Motor neuron (in vitro differentiated cells): ENCODE measurements around the gene SLC8A2. TPM values are rescaled to one million over a fixed set of nuclear protein-coding genes. Genes with fewer than 3 reads are reported as not detected.
"Not testable (repeated sequence)": the region's sequence is repeated elsewhere in the genome, so short reads cannot be mapped to it uniquely, and the experiment has no call there.

Experiments used
- ATAC-seq, 8 experiments: fragments of 200-7000 bp; cut with Tn5 transposase; replicated peaks in 6 of 8; 2 replicates each; pipeline ENCODE4 v1.8.0; 2021; ENCODE audit warnings: mild to moderate bottlenecking in 8 of 8, moderate library complexity in 8 of 8
- H3K27ac ChIP-seq, 2 donors: fragments of 250-450 bp; sonication (Bioruptor Pico); 2 replicates each; pipeline ENCODE4 v1.9.0; 2021; ENCODE audit warnings: antibody characterized with exemption in 2 of 2, mild to moderate bottlenecking in 2 of 2, moderate library complexity in 1 of 2
- H3K4me1 ChIP-seq, 2 donors: fragments of 250-450 bp; sonication (Bioruptor Pico); replicated peaks in 1 of 2; 2 replicates each; pipeline ENCODE4 v1.6.1; 2021; ENCODE audit warnings: antibody characterized with exemption in 2 of 2, mild to moderate bottlenecking in 2 of 2, moderate library complexity in 1 of 2
- H3K4me3 ChIP-seq, 5 donors: fragments of 250-450 bp; sonication (Bioruptor Pico); 2 replicates each; pipeline ENCODE4 v1.9.0; 2021; ENCODE audit warnings: antibody characterized with exemption in 5 of 5, mild to moderate bottlenecking in 5 of 5, moderate library complexity in 4 of 5
- WGBS, 10 experiments: fragments of 450-650 bp; shearing (Covaris generic); methylation state at CpG; one replicate each; pipeline ENCODE4 v1.0.0; 2022; 5-methylcytosine and 5-hydroxymethylcytosine counted together
- in situ Hi-C, 9 experiments: fragments of 400-800 bp; cut with MboI; loops; one replicate each; pipeline ENCODE4 v1.15.0; 2021; ENCODE audit warnings: low sequenced_read_pairs in 9 of 9, low pct_unique_long_range_greater_than_20kb in 2 of 9; ENCODE audit not compliant: unreplicated experiment in 9 of 9
- total RNA-seq, 8 experiments: library from RNA; unstranded; fragments of 300-600 nt; gene quantifications; 2 replicates each; pipeline versions ENCODE4 v1.2.3 to v1.2.4, GENCODE V29; 2022

SLC8A2 gene
- total RNA-seq, 8 experiments from 2014 or later: 1.4 to 351 (median 9.7) TPM

GRCh38 chr19:47387623-47388022 lies 84.1 kb downstream of the SLC8A2 start:
- H3K27ac ChIP-seq, in situ Hi-C loops, ATAC-seq, H3K4me1 ChIP-seq, H3K4me3 ChIP-seq: not testable (repeated sequence)
- WGBS, 10 experiments: 57 to 100% (median 97%) methylated on average over 1 to 3 of the region's 3 CpGs; no CpG with 5 or more reads in 2 of the 10 experiments

- H3K4me3 ChIP-seq, H3K4me1 ChIP-seq, H3K27ac ChIP-seq, in situ Hi-C loops, ATAC-seq: not testable (repeated sequence)
- WGBS, 10 experiments: 74 to 100% (median 95%) methylated on average over 4 to 10 of the region's 12 CpGs; no CpG with 5 or more reads in 2 of the 10 experiments
Measured at GRCh38 chr19:47386582-47386981, 85.1 kb downstream of the SLC8A2 start.

DNA sequence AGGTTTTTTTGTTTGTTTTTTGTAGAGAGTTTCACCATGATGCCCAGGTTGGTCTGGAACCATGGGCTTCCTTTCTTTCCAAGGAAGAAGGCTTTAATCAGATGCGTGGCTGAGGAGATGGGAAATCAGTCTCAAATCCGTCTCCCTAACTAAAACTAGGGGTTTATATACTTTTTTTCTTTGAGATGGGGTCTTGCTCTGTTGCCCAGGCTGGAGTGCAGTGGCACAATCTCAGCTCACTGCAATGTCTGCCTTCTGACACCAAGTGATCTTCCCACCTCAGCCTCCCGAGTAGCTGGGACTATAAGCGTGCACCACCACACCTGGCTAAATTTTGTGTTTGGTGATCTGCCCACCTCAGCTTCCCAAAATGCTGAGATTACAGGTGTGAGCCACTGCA lies 87.2 kb downstream of the SLC8A2 start:
- H3K4me3 ChIP-seq, in situ Hi-C loops, ATAC-seq, H3K27ac ChIP-seq, H3K4me1 ChIP-seq: not testable (repeated sequence)
- WGBS, 10 experiments: 92 to 100% (median 100%) methylated on average over 1 to 2 of the region's 4 CpGs; no CpG with 5 or more reads in 6 of the 10 experiments

- H3K27ac ChIP-seq, in situ Hi-C loops: not testable (repeated sequence)
Measured at GRCh38 chr19:47383890-47384289, 87.8 kb downstream of the SLC8A2 start.

DNA sequence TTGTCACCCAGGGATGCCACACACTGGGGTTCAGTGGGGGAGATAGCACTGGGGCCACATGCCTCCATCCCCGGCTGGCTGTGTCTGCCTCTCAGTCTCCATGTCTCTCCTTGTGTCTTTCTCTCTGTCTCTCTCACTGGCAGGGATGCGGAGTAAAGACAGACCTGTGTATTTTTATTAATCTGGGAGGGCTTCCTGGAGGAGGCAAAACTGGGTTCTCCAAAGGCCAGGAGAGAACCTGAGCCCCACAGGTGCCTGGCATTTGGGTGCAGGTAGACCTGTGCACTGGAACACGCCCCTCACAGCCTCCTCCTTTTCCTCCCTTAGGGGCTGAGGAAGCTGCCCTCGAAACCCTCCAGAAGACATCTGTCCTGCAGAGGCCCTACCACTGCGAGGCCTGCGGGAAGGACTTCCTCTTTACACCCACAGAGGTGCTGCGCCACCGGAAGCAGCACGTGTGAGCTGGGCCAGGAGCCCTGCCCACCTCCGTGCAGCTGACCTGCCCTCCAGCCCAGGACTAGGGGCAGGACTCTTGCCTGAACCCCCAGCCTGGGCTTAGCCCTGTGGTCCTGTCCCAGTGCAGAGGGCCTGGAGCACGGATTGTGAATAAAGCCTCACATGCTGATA lies 89.9 kb downstream of the SLC8A2 start:
- peaks cover 0 to 3% of the 10 kb centered on the region in 2 donors for H3K4me1 ChIP-seq
- ATAC-seq: no peak
- no peak overlapping the region for H3K4me3 ChIP-seq
- in situ Hi-C loops: no loop called here
- WGBS, 10 experiments: 96 to 100% (median 100%) methylated on average over 3 to 5 of the region's 11 CpGs; no CpG with 5 or more reads in 7 of the 10 experiments
- H3K27ac ChIP-seq: no peak overlapping the region

More at GRCh38 chr19:47383890-47384289, 87.8 kb downstream of the SLC8A2 start:
- not testable (repeated sequence) for H3K4me1 ChIP-seq, H3K4me3 ChIP-seq, ATAC-seq
- 10 to 100% (median 83%) methylated on average over 1 to 5 of the region's 5 CpGs; no CpG with 5 or more reads in 3 of the 10 experiments for WGBS, 10 experiments

- in situ Hi-C loops: no loop called here
- Histone ChIP-seq H3K4me1 (peaks cover 0 to 3% of the 10 kb centered on the region in 2 donors), H3K27ac (no peak overlapping the region), H3K4me3 (no peak overlapping the region)
- ATAC-seq: no peak
- WGBS, 10 experiments: 90 to 100% (median 96%) methylated on average over 2 to 5 of the region's 14 CpGs; no CpG with 5 or more reads in 7 of the 10 experiments
Measured at GRCh38 chr19:47381121-47381520, 90.6 kb downstream of the SLC8A2 start.

GRCh38 chr19:47380559-47380958 lies 91.1 kb downstream of the SLC8A2 start:
- no peak overlapping the region for H3K4me3 ChIP-seq
- no peak overlapping the region for H3K27ac ChIP-seq
- no peak for ATAC-seq
- in situ Hi-C loops: no loop called here
- H3K4me1 ChIP-seq: peaks cover 0 to 3% of the 10 kb centered on the region in 2 donors
- 100% methylated on average over 1 to 2 of the region's 6 CpGs; no CpG with 5 or more reads in 8 of the 10 experiments for WGBS, 10 experiments

GRCh38 chr19:47379381-47379938 lies 92.2 kb downstream of the SLC8A2 start:
- no peak overlapping the region for H3K27ac ChIP-seq
- 80 to 100% (median 91%) methylated on average over 1 to 13 of the region's 23 CpGs; no CpG with 5 or more reads in 5 of the 10 experiments for WGBS, 10 experiments
- peaks cover 0 to 3% of the 10 kb centered on the region in 2 donors for H3K4me1 ChIP-seq
- in situ Hi-C loops: no loop called here
- peak in 5 of 8 experiments; percentile 6 to 30 (median 17) for ATAC-seq
- H3K4me3 ChIP-seq: no peak overlapping the region

DNA sequence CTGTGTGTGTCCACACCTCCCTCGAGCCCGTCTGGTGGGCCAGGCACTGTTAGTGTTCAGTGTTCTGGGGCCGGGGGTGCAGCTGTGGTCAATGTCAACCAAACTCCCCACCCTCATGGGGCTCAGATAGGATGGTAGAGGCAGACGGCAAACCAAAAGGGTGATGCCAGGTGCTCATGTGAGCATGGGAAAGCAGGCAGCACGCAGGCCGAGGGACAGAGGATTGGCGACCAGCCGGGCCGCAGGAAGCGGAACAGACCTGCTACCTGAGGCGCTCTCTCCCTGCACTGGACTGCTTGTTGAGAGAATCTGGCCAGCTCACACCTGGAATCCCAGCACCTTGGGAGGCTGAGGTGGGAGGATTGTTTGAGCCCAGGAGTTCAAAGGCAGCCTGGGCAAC lies 93.4 kb downstream of the SLC8A2 start:
- H3K4me3 ChIP-seq: no peak overlapping the region
- 79 to 100% (median 96%) methylated on average over 2 to 9 of the region's 11 CpGs; no CpG with 5 or more reads in 5 of the 10 experiments for WGBS, 10 experiments
- in situ Hi-C loops: no loop called here
- no peaks in the 10 kb centered on the region for H3K4me1 ChIP-seq
- ATAC-seq: no peak
- no peak overlapping the region for H3K27ac ChIP-seq

Other genes with a start within 250 kb of the SLC8A2 start
- 10 to 100 TPM; 17.4 to 23.6 (median 20.3) TPM for gene BBC3, start 240.7 kb downstream of the SLC8A2 start, total RNA-seq
- 10 to 100 TPM; 12.9 to 45.7 (median 17.4) TPM for gene CCDC9, start 215.4 kb downstream of the SLC8A2 start, total RNA-seq
- 10 to 100 TPM in 4 of 8 experiments, 1 to 10 TPM in 4; 3.4 to 17.5 (median 10.4) TPM for gene INAFM1, start 197.0 kb downstream of the SLC8A2 start, total RNA-seq
- gene C5AR1, start 162.0 kb downstream of the SLC8A2 start, total RNA-seq: 10 to 100 TPM in 1 of 8 experiments, 1 to 10 TPM in 6, under 1 TPM in 1; 0.29 to 15.6 (median 2.1) TPM
- under 1 TPM in 7 of 8 experiments, not detected in 1; 0.04 to 0.36 (median 0.09) TPM for gene C5AR2, start 139.7 kb downstream of the SLC8A2 start, total RNA-seq
- 10 to 100 TPM in 6 of 8 experiments, 1 to 10 TPM in 2; 9.4 to 24.5 (median 12.9) TPM for gene DHX34, start 122.6 kb downstream of the SLC8A2 start, total RNA-seq
- gene MEIS3, start 52.4 kb downstream of the SLC8A2 start, total RNA-seq: 100 to 1,000 TPM in 4 of 8 experiments, 10 to 100 TPM in 3, 1 to 10 TPM in 1; 3.2 to 124 (median 93.2) TPM
- gene KPTN, start 12.3 kb upstream of the SLC8A2 start, total RNA-seq: 10 to 100 TPM in 4 of 8 experiments, 1 to 10 TPM in 4; 5.5 to 24.9 (median 9.6) TPM
- gene NAPA, start 43.2 kb upstream of the SLC8A2 start, total RNA-seq: 100 to 1,000 TPM in 5 of 8 experiments, 10 to 100 TPM in 3; 65.3 to 168 (median 103) TPM
- gene ZNF541, start 101.3 kb upstream of the SLC8A2 start, total RNA-seq: under 1 TPM in 4 of 8 experiments, not detected in 4; 0.04 to 0.43 (median 0.16) TPM
- 1 to 10 TPM; 1.6 to 9.1 (median 5.5) TPM for gene BICRA, start 137.2 kb upstream of the SLC8A2 start, total RNA-seq
- gene EHD2, start 241.5 kb upstream of the SLC8A2 start, total RNA-seq: 10 to 100 TPM in 3 of 8 experiments, 1 to 10 TPM in 4, under 1 TPM in 1; 0.38 to 43.6 (median 4.8) TPM